ENCODE measurements around the gene DNMT1. TPM values are rescaled to one million over a fixed set of nuclear protein-coding genes. Genes with fewer than 3 reads are reported as not detected.

DNMT1 gene
- total RNA-seq, 3 donors from 2014 or later = 30.6 to 55.1 (median 55.0) TPM

GRCh38 chr19:10084803-10085202, 110.0 kb downstream of the DNMT1 start:
- TF ChIP-seq POLR2A (IDR thresholded peaks at IDR 0.05) (no peak), CTCF (IDR thresholded peaks at IDR 0.05) (no peak), POLR2AphosphoS5 (IDR thresholded peaks at IDR 0.05) (no peak)
- no peaks in the 10 kb centered on the region for H3K9me3 ChIP-seq
- no peak overlapping the region for H3K27ac ChIP-seq
- H3K36me3 ChIP-seq = no peaks in the 10 kb centered on the region
- no peaks in the 10 kb centered on the region for H3K27me3 ChIP-seq
- intact Hi-C loops (cut with DNase I; ENCODE audit: low total_unique reads) = no loop called here
- no peak for DNase-seq (ENCODE audit: low spot score in 2 of 2)
- no peak overlapping the region for H3K4me3 ChIP-seq
- no peaks in the 10 kb centered on the region for H3K4me1 ChIP-seq

- DNase-seq (ENCODE audit: low spot score in 2 of 2) = no peak
- no peaks in the 10 kb centered on the region for H3K27me3 ChIP-seq
- intact Hi-C loops (cut with DNase I; ENCODE audit: low total_unique reads) = no loop called here
- H3K4me1 ChIP-seq = no peaks in the 10 kb centered on the region
- no peak overlapping the region for H3K27ac ChIP-seq
- no peak overlapping the region for H3K4me3 ChIP-seq
- no peak for TF ChIP-seq CTCF (IDR thresholded peaks at IDR 0.05)
- no peak for TF ChIP-seq POLR2AphosphoS5 (IDR thresholded peaks at IDR 0.05)
- TF ChIP-seq POLR2A (IDR thresholded peaks at IDR 0.05) = no peak
- H3K9me3 ChIP-seq = no peaks in the 10 kb centered on the region
- no peaks in the 10 kb centered on the region for H3K36me3 ChIP-seq
These were observed 110.8 kb downstream of the DNMT1 start for GRCh38 chr19:10083911-10084310.

Other genes with a start within 250 kb of the DNMT1 start
- 10 to 100 TPM in 2 of 3 donors, 1 to 10 TPM in 1; 4.8 to 32.2 (median 12.5) TPM for gene COL5A3, start 184.4 kb downstream of the DNMT1 start, total RNA-seq
- not detected for gene RDH8, start 181.5 kb downstream of the DNMT1 start, total RNA-seq
- 10 to 100 TPM; 26.4 to 47.6 (median 34.1) TPM for gene SHFL, start 108.6 kb downstream of the DNMT1 start, total RNA-seq
- gene ANGPTL6, start 92.3 kb downstream of the DNMT1 start, total RNA-seq = under 1 TPM in 2 of 3 donors, not detected in 1; 0.29 to 0.33 TPM
- gene PPAN, start 88.6 kb downstream of the DNMT1 start, total RNA-seq = 10 to 100 TPM; 17.1 to 44.2 (median 35.3) TPM
- 1 to 10 TPM; 4.0 to 7.2 (median 4.3) TPM for gene P2RY11, start 83.3 kb downstream of the DNMT1 start, total RNA-seq
- gene EIF3G, start 75.1 kb downstream of the DNMT1 start, total RNA-seq = 100 to 1,000 TPM; 293 to 322 (median 308) TPM
- gene S1PR2, start 36.4 kb upstream of the DNMT1 start, total RNA-seq = 10 to 100 TPM in 2 of 3 donors, 1 to 10 TPM in 1; 6.1 to 18.4 (median 13.1) TPM
- gene MRPL4, start 57.3 kb upstream of the DNMT1 start, total RNA-seq = 10 to 100 TPM; 40.2 to 57.7 (median 52.7) TPM
- 10 to 100 TPM; 20.6 to 52.2 (median 20.8) TPM for gene ICAM1, start 76.2 kb upstream of the DNMT1 start, total RNA-seq
- gene ICAM4, start 92.0 kb upstream of the DNMT1 start, total RNA-seq = 1 to 10 TPM in 2 of 3 donors, not detected in 1; 1.1 to 1.6 TPM
- gene ICAM5, start 95.0 kb upstream of the DNMT1 start, total RNA-seq = 1 to 10 TPM in 2 of 3 donors, under 1 TPM in 1; 0.64 to 1.8 (median 1.3) TPM
- gene ZGLP1, start 114.9 kb upstream of the DNMT1 start, total RNA-seq = 1 to 10 TPM; 1.3 to 4.4 (median 3.3) TPM
- gene FDX2, start 121.1 kb upstream of the DNMT1 start, total RNA-seq = 10 to 100 TPM; 14.7 to 19.9 (median 15.7) TPM
- gene RAVER1, start 138.6 kb upstream of the DNMT1 start, total RNA-seq = 10 to 100 TPM; 10.7 to 17.7 (median 12.3) TPM
- gene ICAM3, start 144.7 kb upstream of the DNMT1 start, total RNA-seq = 10 to 100 TPM in 1 of 3 donors, 1 to 10 TPM in 2; 5.9 to 10.1 (median 7.9) TPM
- gene TYK2, start 185.6 kb upstream of the DNMT1 start, total RNA-seq = 100 to 1,000 TPM in 2 of 3 donors, 10 to 100 TPM in 1; 61.6 to 109 (median 104) TPM
- 100 to 1,000 TPM; 141 to 213 (median 172) TPM for gene CDC37, start 208.6 kb upstream of the DNMT1 start, total RNA-seq
- 10 to 100 TPM in 2 of 3 donors, 1 to 10 TPM in 1; 5.6 to 20.3 (median 12.1) TPM for gene PDE4A, start 225.6 kb upstream of the DNMT1 start, total RNA-seq

Measured in breast epithelium (tissue), 4 donors.